ENCODE data around the gene THBS3.
"Not testable (repeated sequence)": the region's sequence is repeated elsewhere in the genome, so short reads cannot be mapped to it uniquely, and the experiment has no call there.

The THBS3 gene

DNA sequence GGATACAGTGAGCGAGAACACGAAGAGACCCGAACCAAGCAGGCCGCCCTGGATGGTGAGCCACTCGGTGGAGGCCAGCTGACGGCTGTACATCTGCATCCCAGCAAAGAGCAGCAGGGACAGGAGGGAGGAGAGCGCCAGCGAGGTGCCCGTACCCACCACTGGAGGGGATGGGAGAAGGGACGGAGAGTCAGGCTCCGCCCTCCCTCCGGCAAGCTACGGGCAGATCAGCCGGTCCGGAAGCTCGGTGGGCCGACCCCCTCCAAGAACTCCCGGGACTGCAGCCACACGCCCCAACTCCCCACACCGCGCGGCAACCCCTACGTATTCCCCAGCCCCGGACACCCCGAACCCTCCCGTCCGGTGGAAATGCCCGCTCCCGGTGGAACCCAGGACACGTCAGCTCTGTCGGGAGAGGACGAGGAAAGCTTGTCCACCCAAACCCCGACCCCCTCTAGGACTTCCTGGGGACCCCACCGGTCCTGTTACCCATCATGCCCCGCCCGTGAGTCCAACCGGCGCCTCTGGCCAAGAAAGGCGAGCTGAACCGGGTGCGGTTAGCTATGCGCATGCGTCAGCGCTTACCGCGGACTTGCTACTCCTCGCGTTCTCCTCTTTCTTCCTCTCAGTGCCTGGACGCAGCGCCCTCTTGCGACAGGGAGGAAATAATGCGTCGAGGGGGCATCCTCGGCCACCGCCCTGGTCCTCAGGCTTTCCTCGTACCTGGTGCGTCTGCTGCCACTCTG, 34.8 kb downstream of the THBS3 start, which contains the start of gene KRTCAP2:
TSS of gene KRTCAP2 (minus strand) at position 573 of the 746 bp plus-strand sequence. CDS start at position 493, 80 bp downstream.
- peak; percentile 93 for DNase-seq

DNA sequence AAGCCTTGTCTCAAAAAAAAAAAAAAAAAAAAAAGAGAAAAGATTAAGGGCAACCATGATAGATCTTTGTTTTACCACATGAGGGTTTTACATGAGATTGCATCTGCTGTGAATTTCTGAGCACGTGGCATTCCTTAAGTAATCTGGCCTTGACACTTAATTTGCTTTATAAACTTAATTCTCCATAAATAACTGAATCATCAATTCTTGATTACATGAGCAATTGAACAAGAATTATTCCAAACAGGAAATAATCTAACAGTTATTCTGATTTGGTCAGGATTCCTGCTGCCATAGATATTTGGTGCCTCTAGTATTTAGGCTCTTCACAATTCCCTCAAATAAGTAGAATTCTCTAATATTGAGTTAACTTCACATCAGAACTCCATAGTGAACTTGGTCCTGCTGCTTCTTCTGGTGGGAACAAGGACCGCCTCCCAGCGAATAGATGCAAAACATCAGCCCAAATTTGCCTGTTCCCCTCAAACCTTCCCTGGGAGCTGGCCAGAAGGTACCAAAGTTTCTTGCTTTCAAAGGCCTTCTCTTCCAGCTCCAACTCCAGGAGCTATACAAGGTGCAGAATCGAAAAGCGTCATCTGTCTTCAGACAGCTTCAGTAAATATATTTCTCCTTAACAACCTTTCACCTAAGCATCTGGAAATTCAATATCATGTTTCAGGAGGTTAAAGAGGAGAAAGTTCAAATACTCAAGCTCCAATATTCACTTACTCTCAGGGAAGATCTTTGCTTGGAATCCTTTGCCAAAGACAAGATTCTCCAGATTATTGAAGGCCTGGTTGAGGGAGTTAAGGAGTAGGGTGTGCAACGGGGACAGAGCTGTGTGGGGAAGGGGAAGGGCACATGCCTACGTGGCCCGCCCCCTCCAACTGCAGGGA, 35.6 kb downstream of the THBS3 start:
- no peak for DNase-seq

DNA sequence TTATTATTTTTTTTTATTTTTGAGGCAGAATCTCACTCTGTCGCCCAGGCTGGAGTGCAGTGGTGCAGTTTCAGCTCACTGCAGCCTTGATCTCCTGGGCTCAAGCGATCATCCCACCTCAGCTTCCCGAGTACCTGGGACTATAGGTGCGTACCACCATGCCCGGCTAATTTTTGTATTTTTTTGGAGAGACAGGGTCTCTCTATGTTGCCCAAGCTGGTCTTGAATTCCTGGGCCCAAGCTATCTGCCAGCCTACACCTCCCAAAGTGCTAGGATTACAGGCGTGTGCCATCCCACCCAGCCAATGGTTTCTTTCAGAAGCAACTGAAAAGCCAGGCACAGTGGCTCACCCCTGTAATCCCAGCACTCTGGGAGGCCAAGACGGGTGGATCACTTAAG, 36.9 kb downstream of the THBS3 start:
- DNase-seq: no peak

DNA sequence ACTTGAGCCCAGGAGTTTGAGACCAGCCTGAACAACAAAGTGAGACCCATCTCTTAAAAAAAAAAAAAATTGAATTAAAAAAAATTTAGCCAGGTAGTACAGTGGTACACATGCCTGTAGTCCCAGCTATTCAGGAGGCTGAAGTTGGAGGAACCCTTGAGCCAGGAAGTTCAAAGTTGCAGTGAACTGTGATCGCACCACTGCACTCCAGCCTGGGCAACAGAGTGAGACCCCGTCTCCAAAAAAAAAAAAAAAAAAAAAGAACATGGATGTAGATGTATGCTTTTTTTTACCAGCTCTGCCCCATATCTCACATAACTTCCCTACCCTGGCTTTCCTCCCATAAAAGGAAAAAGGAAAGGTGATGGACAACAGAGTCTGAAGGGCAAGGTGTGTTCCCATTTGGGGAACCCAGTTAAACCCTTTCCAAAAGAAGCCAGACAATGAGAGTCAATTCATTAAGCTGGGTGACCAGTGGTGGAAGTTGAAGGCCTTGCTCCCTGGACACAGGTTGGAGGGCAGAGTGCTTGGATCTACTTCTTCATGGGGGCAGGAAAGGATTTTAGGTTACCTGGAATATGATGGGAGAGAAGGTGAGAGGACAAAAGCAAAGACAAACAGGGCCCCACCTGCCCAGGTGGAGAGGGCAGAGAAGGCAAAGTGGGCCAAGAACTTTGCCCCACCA, 37.5 kb downstream of the THBS3 start:
- DNase-seq: no peak

- DNase-seq: no peak
Measured at GRCh38 chr1:155169541-155169940, 38.2 kb downstream of the THBS3 start.

- no peak for DNase-seq
Measured at GRCh38 chr1:155168456-155169210, 39.1 kb downstream of the THBS3 start.

- DNase-seq: not testable (repeated sequence)
Measured at GRCh38 chr1:155168105-155168445, 39.6 kb downstream of the THBS3 start.

DNA sequence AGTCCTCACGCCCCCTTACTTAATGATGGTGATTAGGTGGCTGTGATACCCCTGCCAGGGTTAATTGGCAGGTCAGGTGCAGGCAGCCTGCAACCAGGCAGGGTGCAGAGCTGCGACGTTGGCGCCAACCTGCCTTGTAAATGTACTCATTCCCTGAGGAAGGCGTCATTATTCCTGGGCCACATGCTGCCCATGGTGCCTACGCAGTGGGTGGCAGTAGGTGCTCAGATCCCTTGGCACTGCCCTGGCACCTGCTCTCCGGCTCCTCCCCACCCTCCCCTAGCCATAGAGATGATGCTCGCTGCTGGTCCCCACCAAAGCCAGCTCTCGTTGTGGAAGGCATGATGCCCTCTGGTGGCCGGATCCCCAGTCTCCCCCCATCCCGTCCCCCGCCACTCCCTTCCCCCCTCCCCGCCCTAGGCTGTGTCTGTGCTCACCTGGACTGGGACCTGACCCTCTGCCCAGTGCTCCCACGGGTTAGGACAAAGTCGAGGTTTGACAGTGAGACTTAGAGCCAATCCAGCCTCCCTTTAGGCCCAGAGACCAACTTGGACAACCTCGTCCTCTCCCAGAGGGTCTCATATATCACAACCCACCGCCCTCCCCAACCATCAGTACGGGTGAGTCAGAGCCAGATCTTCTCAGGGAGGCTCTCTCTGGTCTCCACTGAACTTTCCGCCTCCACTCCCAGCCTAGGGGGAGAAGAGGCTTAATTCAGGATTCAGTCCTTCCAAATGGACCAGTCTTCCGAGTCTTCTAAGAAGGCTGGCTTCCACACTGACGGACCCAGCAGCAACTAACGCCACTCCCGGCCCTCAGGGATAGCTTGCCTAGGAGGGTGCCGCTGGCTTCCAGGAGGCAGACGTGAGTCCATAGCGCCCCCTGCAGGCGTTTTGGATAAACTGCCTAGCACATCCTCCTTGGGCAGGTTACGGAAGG, 40.3 kb downstream of the THBS3 start:
- peak; percentile 77 for DNase-seq

GRCh38 chr1:155166471-155167165, 41.1 kb downstream of the THBS3 start:
- no peak for DNase-seq

DNA sequence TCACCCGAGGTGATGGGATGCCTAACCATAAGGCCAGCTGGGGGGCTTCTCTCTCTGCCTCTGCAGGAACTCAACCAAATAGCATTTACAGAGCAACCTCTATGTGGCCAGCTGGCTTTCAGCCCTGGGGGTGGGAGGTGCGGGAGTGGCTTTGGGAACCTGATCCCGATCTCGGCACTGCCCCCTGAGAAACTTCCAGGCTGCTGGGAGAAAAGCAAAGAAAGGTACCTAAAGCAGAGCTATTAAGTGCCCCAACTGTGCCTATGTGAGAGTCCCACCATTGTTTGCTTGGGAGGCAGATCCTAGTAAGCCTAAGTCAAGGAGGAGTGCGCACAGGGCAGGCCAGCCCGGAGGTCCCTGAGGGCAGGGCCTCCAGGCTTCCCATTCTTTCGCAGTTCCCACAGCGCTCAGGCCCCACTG, 41.6 kb downstream of the THBS3 start:
- DNase-seq: no peak

DNA sequence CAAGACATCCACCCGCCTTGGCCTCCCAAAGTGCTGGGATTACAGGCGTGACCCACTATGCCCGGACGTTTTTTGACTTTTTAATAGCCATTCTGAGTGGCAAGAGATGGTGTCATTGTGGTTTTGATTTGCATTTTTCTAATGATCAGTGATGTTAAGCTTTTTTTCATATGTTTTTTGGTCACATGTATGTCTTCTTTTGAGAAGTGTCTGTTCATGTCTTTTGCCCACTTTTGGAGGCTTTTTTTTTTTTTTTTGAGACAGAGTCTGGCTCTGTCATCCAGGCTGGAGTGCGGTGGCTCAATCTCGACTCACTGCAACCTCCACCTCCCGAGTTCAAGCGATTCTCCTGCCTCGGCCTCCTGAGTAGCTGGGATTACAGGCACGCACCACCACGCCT, 43.1 kb downstream of the THBS3 start:
- not testable (repeated sequence) for DNase-seq

- not testable (repeated sequence) for DNase-seq
Measured at GRCh38 chr1:155163785-155164184, 43.9 kb downstream of the THBS3 start.

GRCh38 chr1:155162631-155163030, 45.1 kb downstream of the THBS3 start:
- DNase-seq: not testable (repeated sequence)

- DNase-seq: no peak
Measured at GRCh38 chr1:155160128-155160527, 47.6 kb downstream of the THBS3 start.

DNA sequence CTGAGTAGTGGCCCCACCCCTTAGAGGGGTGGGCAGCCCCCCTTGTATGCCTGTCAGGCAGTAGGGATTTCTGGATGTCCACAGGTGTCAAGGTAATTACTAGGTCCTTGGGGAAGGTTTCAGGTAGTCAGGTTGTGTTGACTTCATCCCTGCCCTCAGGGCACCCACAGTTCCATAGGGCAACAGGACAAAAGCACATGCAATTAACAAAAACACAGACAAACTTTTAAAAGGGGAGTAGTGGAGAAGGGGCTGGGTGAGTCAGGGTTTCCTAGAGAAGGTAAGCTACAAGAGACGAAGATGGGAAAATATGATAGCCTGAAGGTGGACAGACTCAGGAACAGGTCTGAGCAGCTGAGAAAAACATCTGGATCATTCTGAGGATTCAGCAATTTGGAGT, 48.7 kb downstream of the THBS3 start:
- DNase-seq: no peak

DNA sequence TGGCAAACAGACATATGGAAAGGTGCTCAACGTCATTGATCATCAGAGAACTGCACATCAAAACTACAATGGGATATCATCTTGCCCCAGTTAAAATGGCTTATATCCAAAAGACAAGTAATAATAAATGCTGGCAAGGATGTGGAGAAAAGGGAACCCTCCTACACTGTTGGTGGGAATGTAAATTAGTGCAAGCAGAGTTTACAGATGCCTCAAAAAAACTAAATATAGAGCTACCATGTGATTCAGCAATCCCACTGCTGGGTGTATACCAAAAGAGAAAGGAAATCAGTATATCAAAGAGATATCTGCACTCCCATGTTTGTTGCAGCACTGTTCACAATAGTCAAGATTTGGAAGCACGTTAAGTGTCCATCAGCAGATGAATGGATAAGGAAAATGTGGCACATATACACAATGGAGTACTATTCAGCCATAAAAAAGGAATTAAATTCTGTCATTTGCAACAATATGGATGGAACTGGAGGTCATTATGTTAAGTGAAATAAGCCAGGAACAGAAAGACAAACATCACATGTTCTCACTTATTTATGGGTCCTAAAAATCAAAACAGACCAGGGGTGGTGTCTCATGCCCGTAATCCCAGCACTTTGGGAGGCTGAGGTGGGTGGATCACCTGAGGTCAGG, 51.6 kb downstream of the THBS3 start:
- not testable (repeated sequence) for DNase-seq

Measured in stimulated activated naive CD4-positive, alpha-beta T cell treated with Interleukin-2 at 50 U/mL for 16 hours (primary cell).